HL-60 (cell line): ENCODE results near the gene TFB1M.
A peak's percentile ranks its signal among the peaks of the same experiment; 100 is the strongest.

Experiments
- DNase-seq, 2 experiments: peaks; one replicate each; pipeline ENCODE4 v3.0.0-alpha.2; 2010 to 2020; ENCODE audit warnings: low read depth in 1 of 2, low spot score in 1 of 2
- H3K27ac ChIP-seq: fragments of 250-450 bp; sonication (Bioruptor Pico); replicated peaks from 2 replicates; pipeline ENCODE4 v1.5.1; 2020; ENCODE audit warnings: mild to moderate bottlenecking, moderate library complexity
- H3K27me3 ChIP-seq: fragments of 250-450 bp; sonication (Bioruptor Pico); 2 replicates; pipeline ENCODE4 v1.5.1; 2021; ENCODE audit warnings: mild to moderate bottlenecking, moderate library complexity; ENCODE audit not compliant: insufficient read depth, poor library complexity, severe bottlenecking
- H3K4me3 ChIP-seq: replicated peaks from 2 replicates; pipeline ENCODE4 v1.5.1; 2011; ENCODE audit warnings: mild to moderate bottlenecking, control low read depth, low read length; ENCODE audit not compliant: insufficient read depth
- GABPA ChIP-seq: IDR thresholded peaks from 2 replicates; pipeline ENCODE4 v1.6.1; 2012; ENCODE audit warnings: low read depth
- POLR2AphosphoS5 ChIP-seq: IDR thresholded peaks from 2 replicates; pipeline ENCODE4 v1.6.1; 2012; ENCODE audit warnings: low read depth
- SPI1 ChIP-seq: IDR thresholded peaks from 2 replicates; pipeline ENCODE4 v1.6.1; 2012; ENCODE audit warnings: low read depth, mild to moderate bottlenecking, borderline replicate concordance
- TF ChIP-seq, protein P1 (sequence below): IDR thresholded peaks from one replicate; pipeline ENCODE4 v1.5.1; 2011; ENCODE audit warnings: low read length, control low read depth, inconsistent platforms; ENCODE audit not compliant: insufficient read depth
- TF ChIP-seq, protein P2 (sequence below): IDR thresholded peaks from 2 replicates; pipeline ENCODE4 v1.6.1; 2012; ENCODE audit warnings: low read depth; ENCODE audit not compliant: insufficient replicate concordance

The TFB1M gene

DNA sequence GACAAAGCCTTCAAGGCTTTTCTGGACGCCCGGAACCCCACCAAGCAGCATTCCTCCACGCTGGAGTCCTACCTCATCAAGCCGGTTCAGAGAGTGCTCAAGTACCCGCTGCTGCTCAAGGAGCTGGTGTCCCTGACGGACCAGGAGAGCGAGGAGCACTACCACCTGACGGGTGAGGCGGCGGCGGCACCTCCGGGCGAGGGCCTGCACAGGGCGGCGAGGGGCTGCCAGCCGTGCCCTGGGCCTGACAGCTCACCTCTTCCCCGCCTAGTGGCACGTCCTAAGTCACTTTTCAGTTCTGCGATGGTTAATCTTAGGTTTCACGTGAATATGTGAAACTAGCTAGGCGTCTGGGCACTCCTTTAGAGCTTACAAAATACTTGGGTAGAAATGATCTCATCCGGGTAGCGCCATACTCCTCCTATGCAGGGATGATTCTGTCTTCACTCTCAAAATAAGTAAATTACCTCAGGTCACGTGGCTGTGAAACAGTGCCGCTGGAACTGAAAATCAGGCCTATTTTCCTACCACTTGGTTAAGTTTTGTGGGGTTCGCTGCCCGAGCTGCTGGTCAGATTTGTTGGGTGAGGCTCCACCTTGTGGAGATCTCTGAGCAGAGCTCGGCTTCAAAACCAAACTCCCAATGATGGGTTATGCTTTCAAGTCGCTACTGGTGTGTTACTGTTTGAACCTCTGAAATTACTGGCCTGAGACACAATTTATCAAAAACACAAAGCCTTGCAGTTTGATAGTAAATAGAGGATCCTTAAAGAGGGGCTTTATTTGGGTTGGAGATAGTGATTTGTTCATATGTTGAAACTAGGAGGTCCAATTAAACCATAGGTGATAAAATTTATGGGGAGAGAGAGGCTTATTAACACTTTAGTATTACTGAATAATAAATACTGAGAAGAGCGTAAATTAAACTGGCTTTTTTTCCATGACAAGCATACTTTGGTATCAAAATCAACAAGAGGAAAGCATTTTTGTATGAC lies 66.0 kb downstream of the TFB1M start:
- TF ChIP-seq, protein P1, sequence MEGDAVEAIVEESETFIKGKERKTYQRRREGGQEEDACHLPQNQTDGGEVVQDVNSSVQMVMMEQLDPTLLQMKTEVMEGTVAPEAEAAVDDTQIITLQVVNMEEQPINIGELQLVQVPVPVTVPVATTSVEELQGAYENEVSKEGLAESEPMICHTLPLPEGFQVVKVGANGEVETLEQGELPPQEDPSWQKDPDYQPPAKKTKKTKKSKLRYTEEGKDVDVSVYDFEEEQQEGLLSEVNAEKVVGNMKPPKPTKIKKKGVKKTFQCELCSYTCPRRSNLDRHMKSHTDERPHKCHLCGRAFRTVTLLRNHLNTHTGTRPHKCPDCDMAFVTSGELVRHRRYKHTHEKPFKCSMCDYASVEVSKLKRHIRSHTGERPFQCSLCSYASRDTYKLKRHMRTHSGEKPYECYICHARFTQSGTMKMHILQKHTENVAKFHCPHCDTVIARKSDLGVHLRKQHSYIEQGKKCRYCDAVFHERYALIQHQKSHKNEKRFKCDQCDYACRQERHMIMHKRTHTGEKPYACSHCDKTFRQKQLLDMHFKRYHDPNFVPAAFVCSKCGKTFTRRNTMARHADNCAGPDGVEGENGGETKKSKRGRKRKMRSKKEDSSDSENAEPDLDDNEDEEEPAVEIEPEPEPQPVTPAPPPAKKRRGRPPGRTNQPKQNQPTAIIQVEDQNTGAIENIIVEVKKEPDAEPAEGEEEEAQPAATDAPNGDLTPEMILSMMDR: peak; percentile 61
- TF ChIP-seq, protein P2, sequence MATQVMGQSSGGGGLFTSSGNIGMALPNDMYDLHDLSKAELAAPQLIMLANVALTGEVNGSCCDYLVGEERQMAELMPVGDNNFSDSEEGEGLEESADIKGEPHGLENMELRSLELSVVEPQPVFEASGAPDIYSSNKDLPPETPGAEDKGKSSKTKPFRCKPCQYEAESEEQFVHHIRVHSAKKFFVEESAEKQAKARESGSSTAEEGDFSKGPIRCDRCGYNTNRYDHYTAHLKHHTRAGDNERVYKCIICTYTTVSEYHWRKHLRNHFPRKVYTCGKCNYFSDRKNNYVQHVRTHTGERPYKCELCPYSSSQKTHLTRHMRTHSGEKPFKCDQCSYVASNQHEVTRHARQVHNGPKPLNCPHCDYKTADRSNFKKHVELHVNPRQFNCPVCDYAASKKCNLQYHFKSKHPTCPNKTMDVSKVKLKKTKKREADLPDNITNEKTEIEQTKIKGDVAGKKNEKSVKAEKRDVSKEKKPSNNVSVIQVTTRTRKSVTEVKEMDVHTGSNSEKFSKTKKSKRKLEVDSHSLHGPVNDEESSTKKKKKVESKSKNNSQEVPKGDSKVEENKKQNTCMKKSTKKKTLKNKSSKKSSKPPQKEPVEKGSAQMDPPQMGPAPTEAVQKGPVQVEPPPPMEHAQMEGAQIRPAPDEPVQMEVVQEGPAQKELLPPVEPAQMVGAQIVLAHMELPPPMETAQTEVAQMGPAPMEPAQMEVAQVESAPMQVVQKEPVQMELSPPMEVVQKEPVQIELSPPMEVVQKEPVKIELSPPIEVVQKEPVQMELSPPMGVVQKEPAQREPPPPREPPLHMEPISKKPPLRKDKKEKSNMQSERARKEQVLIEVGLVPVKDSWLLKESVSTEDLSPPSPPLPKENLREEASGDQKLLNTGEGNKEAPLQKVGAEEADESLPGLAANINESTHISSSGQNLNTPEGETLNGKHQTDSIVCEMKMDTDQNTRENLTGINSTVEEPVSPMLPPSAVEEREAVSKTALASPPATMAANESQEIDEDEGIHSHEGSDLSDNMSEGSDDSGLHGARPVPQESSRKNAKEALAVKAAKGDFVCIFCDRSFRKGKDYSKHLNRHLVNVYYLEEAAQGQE: no peak
- Histone ChIP-seq H3K4me3 (no peak overlapping the region), H3K27ac (no peak overlapping the region), H3K27me3 (no peaks in the 10 kb centered on the region)
- peak; percentile 8 to 29 for DNase-seq

DNA sequence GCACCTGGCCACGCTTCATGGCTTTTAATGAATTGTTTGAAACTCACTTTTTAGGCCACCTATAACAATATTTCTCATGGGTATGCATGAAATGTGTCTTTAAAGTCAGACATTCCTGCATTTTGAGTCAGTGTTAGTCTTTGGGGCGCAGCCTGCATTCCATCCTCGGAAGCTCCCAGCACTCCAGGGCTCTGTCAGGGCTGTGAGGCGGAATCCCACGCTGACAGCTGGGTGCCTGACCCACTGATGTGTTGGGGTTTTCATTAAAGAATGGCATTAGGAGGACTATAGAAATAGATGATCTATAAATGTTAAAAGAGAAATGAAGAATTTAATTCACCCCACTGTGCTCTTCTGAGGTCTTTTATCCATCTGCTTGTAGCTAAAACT lies 66.7 kb downstream of the TFB1M start:
- TF ChIP-seq SPI1: no peak
- TF ChIP-seq, protein P1: no peak
- no peak for TF ChIP-seq GABPA
- no peak for TF ChIP-seq POLR2AphosphoS5
- TF ChIP-seq, protein P2: no peak
- Histone ChIP-seq H3K4me3 (no peak overlapping the region), H3K27me3 (no peaks in the 10 kb centered on the region), H3K27ac (no peak overlapping the region)
- no peak for DNase-seq

GRCh38 chr6:155246825-155247224 lies 67.5 kb downstream of the TFB1M start:
- no peak for TF ChIP-seq POLR2AphosphoS5
- TF ChIP-seq SPI1: no peak
- TF ChIP-seq, protein P2: no peak
- TF ChIP-seq GABPA: no peak
- TF ChIP-seq, protein P1: no peak
- H3K27ac ChIP-seq: no peak overlapping the region
- no peaks in the 10 kb centered on the region for H3K27me3 ChIP-seq
- no peak overlapping the region for H3K4me3 ChIP-seq
- no peak for DNase-seq
